G401 (cell line): ENCODE results near the gene TCAIM. TPM values are rescaled to one million over a fixed set of nuclear protein-coding genes. Genes with fewer than 3 reads are reported as not detected.
"Not testable (repeated sequence)": the region's sequence is repeated elsewhere in the genome, so short reads cannot be mapped to it uniquely, and the experiment has no call there.

Experiments used
- DNase-seq: peaks from one replicate; pipeline ENCODE4 v3.0.0-alpha.2; 2015; ENCODE audit warnings: low spot score
- in situ Hi-C: cut with HindIII; loops from 2 replicates; pipeline ENCODE4 v1.10.0; 2016; ENCODE audit warnings: low sequenced_read_pairs, mixed read lengths
- total RNA-seq: library from RNA; depleted of rRNA; stranded (reverse); fragments of >200 nt; shearing (Covaris generic); gene quantifications from 2 replicates; pipeline ENCODE4 v1.2.3, GENCODE V29; 2014

Gene TCAIM
- total RNA-seq, 1 experiment from 2014 or later, result 34.5 TPM

DNA sequence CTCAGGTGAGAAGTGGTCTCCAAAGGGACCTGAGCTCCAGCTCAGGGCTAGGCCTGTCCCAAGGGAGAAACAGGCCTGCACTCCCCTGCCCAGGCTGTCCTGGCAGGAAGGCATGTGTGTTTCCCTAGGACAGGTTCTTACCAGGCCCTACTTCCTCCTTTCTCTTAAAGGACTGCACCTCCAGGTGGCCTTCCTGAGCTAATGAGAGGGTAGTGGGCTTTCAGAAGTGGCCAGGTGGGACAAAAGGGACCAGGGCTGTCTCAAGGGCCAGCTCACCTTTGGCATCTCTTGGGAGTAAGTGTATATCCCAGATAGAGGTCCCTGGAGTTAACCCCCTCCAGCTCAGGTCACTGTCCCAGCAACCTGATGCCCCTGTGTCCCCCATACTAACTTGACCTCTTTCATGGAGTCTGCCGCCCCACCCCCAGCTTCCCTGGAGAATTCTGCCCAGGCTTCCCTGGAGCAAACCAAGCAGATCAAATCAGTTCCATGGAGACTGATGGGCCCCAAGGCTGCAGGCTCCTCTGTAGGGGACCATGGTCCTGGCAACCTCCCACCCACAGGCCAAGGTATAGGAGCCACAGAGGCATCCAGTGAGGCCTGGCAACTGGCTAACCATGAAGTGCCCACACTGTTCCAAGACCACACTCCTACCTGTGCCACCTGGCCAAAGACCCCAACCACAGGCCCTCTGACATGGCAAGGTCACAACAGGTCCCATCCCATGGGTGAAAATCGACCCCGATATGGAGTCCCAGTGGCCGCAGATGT is 71.3 kb downstream of the TCAIM start:
- DNase-seq, result no peak
- in situ Hi-C loops, result no loop called here

DNA sequence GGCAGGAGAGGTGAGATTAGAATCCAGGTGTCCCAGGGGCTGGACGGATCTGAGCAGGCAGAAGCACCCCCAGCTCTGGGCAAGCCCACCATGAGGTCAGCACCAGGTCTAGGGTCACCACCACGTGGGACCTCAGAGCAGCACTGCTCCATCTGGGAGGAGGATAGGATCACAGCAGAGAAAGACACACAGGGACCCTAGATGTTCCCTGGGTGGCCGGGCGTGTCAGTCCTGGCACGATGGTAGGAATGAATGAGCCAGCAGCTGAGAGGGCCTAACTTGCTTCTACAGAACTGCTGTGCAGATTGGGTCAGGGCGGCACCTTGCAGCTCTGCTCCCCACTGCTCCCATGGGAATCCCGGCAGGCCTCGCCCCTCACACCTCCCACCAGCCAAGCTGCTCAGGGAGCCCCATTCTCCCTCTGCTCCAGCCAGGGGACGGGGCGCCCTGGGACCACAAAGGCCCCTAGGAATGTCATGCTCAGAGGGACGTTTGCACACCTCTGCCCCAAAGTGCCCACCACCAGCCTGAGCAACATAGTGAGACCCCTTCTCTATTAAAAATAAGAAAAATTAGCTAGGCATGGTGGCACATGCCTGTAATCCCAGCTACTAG is 72.6 kb downstream of the TCAIM start:
- in situ Hi-C loops, result no loop called here
- DNase-seq, result no peak

DNA sequence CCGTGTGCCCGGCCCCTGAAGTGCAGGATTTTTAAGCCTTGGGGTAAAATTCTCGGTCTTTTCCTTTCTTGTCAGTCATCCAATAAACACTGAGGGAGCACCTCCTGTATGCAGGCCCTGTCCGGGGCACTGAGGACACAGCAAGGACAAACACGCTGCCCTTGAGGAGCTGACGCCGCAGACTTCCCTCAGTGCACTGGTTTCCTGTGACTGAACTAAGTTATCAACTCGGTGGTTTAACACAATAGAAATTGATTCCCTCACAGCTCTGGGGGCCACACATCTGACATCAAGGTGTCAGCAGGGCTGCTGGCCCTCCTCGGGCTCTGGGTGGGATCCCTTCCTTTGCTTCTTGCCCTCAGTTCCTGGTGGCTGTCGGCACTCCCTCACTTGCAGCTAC is 73.8 kb downstream of the TCAIM start:
- in situ Hi-C loops, result no loop called here
- no peak for DNase-seq

DNA sequence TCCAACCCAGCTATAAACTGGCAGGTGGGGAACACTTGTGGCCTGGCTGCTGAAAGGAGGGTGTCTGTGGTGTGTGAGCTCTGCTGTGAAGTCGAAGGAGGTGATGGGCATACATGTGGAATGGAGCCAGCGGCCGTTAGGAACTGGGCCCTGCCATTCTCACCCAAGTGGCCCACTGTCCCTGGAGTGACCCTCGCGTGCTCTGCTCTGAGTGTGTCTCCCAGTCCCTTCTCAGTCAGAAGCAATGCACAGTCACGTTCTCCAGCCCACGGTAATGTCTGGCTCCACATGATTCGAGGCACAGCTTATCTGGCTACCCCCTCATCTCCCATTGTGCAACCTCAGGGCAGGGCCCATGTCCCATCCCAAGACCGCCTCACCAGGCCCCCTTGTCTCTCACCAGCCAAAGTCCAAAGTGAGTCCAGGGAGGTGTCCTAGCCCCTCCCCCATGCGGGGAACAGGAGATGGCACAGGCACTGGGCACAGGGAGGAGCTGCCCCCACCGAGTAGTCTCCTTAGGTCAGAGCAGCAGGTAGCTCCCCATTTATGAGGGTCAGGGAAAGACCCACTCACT is 76.0 kb downstream of the TCAIM start:
- DNase-seq, result no peak
- in situ Hi-C loops, result no loop called here

DNA sequence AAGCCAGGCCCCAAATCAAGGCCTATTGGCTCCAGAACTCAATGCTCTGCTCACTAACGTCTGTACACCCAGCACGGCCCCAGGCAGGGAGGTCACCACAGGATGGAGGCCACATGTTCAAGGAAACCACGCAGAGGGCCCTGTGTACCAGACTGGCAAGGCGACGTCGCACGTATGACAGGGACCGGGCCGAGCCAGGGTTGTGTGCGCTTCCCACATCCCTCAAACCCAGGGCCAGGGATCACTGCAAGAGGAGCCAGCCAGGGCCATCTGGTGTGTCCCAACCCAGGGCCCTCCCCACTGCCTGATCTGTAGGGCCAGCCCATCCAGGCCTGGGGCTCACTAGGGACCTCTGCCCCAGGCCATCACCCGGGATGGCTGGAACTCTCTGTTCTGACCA is 76.9 kb downstream of the TCAIM start:
- no peak for DNase-seq
- in situ Hi-C loops, result no loop called here

DNA sequence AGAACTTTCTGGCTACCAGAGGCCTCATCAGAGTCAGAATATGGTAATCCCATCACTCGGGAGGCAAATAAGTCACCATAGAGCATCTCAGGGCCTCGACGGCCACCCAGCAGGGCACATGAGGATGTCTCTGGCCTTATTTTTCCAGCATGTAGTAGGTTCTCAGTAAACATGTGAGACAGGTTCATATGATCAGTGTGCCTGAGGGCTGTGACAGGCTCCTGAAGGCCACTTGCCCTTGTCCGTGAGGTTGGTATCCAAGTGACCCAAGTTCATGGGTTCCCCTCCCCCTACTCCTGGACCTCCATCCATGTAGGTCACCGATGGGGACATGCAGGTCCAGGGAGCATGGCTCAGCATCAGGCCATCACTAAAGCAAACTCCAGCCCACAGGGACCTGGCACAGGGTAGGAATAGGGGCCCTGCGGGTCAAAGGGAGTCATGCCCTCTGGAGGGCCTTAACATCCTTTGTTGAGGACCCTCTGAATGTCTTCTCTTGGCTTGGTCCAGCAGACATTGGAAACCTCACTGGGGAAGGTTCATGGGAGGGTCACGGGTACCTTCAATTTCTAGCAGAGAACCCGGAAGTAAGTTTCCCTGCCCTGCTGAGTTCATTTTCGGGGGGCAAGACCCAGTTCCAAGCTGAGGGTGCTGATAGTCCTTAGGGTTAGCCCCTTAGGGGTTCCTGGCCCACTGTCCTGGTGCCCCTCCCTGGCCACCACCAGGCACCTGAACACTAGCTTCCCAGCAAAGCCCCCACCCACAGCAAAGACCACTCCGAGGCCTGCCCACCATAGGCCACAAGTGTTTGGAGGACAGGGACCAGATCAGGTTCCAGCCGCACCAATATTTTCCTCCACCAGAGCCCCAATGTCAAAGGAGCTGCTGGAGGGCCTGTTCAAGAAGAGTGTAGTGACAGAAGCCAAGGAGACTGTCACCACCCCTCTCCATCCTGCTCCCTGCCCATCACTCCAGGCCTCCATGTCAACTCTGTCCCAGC is 77.8 kb downstream of the TCAIM start:
- in situ Hi-C loops, result no loop called here
- no peak for DNase-seq

DNA sequence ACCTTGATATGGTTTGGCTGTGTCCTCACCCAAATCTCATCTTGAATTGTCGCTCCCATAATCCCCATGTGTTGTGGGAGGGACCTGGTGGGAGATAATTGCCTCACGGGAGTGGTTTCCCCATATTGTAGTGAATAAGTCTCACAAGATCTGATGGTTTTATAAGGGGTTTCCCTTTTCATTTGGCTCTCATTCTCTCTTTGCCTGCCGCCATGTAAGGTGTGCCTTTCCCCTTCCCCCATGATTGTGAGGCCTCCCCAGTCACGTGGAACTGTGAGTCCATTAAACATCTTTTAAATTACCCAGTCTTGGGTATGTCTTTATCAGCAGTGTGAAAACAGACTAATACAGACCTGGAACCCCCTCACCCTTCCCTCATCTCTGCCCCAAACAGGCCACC is 79.6 kb downstream of the TCAIM start:
- in situ Hi-C loops, DNase-seq: not testable (repeated sequence)

DNA sequence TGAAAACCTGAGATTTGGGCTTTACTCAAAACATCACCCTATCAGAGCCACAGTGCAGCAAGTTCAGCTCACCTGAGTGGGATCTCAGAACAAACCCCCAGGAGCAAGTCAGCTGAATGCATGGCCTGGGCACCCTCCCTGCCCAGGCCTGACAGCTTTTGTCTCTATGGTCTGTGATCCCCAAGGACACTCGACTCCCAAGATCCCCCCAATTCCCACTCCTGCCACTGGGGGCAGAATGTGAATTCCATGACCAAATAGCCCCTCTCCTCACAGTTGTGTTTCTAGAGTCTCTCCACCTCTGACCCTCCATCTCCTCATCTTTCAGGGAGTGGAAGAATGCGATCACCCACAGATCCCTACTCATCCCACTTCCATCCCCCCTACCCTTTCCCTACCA is 80.0 kb downstream of the TCAIM start:
- DNase-seq, result no peak
- in situ Hi-C loops, result no loop called here

DNA sequence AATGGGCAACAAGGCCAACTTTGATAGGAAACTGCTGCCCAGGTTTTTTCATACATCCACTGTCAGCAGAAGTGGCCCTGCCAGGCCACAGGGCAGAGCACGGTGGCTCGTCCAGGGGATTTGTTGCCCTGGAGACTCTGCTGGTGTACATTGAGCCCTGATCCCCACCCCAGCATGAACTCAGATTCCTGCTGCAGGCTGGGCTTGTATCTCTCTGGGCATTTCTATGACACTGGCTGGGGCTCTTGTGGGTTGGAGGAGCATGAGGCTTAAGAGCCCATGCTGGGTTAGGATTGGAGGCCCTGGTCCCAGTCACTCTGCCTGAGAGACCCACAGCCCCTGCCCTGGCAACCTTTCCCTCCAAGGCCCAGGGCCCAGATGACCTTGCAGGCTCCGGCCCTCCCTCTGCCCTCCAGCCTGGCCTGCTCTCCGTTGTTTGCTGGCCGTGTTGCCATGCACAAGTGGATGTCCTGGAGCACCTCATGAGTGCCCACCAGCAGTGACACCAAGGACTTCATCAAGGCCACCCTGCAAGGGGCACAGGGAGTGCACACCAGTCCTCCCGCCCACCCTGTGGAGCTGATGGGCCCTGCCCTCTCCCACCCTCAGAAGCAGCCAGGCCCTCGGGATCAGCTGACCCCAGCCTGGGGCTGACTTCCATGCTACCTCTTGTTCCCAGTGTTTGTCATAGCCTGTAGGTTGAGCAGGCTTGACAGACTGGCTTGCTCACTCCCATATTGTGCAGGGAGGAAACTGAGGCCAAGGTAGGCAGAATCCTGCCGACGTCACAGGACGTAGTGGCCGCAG is 80.8 kb downstream of the TCAIM start:
- in situ Hi-C loops, result no loop called here
- DNase-seq, result no peak

DNA sequence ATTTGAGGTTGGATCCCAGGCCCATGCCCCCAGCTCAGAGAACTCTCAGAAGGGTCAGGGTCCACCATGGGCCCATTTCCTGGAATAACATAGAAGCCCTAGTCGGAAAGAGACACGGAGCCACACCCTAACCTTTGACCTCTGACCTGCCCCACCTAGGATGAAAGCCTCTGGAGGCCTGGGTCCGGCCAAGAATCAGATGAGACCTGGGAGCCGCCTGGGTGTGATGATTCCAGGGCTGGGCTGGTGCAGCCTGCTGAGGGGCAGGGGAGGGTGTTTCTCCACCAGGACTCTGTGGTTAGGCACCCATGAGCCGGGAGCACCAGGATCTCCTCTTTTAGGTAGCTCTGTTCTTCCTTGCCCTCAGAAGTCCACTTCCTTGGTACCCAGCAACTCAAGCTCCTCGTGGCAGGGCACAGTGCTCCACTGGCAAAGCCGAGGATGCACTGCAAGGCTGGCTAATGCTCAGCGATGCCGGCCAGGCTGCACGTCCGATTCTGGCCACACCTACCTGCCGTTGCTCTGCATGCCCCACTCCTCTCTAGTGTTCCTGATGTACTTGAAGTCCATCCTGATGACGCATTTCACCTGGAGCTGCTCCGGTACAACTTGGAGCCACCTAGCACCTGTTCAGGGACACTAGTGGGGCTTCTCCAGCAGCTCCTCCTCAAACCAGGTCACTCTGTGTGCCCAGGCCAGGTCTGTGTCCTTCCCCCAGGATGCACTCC is 81.5 kb downstream of the TCAIM start:
- DNase-seq, result no peak
- in situ Hi-C loops, result no loop called here

DNA sequence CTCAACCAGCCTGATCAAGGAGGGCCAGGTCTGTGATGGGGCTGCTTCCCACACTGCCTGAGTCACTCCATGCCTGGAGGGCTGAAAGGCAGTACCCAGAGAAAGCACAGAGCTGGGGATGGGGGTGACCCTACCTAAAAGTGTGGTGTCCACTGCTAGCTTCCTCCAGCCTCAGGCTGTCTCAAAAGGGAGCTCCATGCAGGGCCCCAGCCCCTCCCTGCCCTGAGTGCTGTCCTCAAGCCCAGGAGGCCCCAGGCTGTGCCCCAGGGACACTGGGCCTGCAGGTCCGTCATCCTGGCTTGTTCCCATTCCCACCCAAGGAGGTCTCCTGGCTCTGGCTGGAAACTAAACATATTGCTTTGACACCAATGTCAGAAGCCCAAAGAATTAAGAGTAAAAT is 82.1 kb downstream of the TCAIM start:
- in situ Hi-C loops, result no loop called here
- DNase-seq, result no peak

DNA sequence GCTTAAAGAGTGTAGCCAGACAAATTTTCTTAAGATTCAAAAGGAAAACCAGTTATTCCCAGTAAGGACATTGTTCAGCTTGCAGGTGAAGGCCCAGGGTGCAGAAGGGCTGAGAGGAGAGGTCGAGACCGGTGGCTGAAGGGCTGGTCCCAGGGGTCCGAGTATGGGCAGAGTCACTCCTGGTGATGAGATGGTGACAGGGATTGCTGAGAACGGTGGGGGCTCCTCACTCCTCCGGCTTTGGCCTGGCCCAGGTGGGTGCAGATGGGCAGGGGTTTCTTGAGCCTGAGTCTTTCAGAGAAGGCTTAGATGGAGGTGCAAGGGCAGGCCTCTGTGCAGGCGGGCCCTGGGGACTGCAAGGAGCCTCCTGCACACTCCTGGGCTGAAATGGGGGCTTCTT is 82.7 kb downstream of the TCAIM start:
- no peak for DNase-seq
- in situ Hi-C loops, result no loop called here

DNA sequence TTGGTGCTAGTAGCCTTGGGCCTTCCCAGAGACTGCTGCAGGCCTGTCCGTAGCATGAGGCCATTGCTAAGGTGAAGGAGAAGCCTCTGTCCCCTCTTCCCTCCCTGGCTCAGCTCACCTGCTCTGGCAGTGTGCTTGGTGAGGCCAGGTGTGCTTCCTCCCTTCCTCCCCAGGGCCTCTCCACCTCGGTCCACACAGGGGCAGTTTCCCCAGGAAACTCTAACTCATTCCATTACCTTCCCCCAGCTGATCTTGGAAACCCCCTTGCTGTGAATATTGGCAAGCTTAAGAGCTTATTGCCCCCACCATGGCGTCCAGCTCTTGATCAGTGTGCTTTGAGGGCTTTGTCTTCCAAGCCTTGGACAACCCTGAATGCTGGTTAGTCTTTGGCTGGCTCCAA is 86.2 kb downstream of the TCAIM start:
- no peak for DNase-seq
- in situ Hi-C loops, result no loop called here

DNA sequence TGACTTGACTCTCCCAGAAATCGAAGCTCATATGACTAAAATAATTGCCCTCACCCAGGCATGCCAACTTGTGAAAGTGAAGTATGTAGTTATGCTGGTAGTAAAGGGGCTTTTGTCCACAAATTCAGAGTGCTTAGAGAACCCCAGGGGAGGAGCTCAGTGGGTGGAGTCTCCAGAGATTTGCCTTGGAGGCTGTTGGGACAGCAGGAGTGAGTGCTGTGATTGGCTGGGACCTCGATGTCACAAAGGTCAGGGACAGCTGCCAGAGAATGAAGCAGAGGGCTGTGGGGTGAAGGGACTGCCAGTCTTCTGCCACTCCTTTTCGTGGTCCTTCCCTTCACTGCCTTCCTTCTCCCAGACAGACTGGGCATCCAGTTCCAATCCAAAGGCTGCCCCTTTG is 89.1 kb downstream of the TCAIM start:
- DNase-seq, result no peak
- in situ Hi-C loops, result no loop called here

DNA sequence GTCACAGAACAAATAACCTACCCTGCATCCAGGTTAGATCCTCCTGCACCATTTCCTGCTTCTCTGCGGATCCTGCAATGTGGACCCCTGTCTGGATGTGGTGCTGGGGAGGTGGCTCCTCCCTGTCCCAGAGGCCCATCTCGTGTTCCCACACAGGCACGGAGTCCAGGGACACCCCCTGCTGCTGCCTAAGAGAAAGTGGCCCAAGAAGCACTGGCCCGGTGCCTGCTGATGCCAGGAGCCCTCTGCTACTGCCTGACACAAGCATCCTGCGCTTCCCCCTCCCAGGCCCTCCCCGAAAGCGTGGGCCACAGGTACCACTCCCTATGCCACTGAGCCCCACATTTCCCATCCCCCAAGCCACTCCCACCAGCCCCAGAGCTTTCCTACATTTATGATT is 90.3 kb downstream of the TCAIM start:
- in situ Hi-C loops, result no loop called here
- no peak for DNase-seq

DNA sequence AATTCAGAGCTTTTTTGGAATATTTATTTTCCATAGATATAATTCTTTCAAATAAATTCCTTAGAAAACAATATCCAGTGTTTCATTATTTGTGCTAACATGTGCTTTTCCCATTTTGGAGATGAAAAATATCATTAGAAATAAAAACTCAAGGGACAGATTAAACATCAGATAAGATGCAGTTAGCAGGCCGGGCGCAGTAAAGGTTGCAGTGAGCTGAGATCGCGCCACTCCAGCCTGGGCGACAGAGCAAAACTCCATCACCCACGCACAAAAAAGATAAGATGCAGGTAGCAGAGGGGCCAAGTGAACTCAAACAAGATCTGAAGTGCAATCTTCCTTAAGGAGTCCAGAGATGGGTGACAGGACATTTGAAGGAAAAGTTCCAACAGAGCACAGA is 90.9 kb downstream of the TCAIM start:
- in situ Hi-C loops, result no loop called here
- no peak for DNase-seq

DNA sequence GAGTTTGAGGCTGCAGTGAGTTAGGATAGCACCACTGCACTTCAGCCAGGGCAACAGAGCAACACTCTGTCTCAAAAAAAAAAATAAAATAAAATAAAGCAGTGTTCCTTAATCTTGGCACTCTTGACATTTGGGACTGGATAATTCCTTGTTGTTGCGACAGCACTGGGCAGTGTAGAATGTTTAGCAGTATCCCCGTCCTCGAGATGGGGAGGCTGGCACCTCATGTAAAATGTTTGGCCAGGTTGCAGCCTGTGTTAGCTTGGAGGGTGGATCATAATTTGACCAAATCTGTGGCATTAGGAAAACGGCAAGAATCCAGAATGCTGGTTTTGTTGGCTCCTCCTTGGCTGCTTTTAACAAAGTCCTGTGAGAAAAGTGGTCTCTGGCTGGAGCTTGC is 91.9 kb downstream of the TCAIM start:
- no peak for DNase-seq
- in situ Hi-C loops, result no loop called here

DNA sequence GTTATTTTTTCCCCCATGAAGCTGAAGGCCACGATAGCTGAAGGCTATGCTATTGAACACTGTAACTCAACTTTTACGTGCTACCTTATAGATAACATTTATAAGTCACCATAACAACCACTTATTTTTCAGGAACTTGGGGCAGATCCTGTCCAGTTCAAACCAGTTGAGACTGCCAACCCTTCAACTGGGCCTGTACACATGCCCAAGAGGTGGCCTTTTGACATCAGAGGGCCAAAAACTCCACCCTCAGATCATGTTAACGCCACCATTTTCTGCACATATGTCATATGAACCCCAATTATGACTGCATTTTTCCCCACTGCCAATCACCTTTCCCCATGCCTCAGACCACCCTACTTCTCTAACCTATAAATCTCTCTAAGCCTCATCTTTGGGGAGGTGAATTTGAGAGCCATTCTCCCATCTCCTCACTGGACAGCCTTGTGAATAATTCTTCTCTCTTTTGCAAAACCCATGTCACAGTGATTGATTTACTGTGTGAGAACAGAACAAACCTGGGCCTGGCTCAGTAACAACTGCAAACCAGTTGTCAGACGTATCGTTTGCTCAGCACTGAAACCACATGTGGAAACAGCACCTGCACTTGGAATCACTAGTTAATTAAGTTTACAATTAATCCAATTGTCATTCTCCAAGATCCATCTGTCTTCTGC is 96.4 kb downstream of the TCAIM start:
- in situ Hi-C loops, result no loop called here
- no peak for DNase-seq
